Measurements from ENCODE around the gene AGAP3. TPM values are rescaled to one million over a fixed set of nuclear protein-coding genes. Genes with fewer than 3 reads are reported as not detected.

Gene AGAP3
- total RNA-seq, 2 donors from 2014 or later: 52.1 to 62.8 TPM

DNA sequence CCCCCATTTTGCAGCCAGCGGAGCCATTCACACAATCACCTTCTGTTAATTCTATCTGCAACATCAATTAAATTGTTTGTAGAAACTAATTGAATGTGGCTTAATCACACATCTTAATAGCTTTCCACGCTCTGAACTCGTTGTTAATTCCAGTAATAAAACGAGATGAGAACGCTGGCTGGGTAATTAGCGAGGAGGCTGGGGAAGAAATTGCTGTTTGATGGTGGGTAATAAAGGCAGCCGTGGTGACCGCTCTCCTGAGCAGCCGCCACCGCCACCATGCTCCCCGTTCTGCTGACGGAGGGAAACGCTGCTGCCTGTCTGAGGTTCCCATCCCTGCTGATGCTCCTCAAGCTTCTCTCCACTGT lies 44.9 kb downstream of the AGAP3 start:
- Histone ChIP-seq H3K36me3 (peaks cover 58% of the 10 kb centered on the region), H3K4me1 (ENCODE audit: control insufficient read depth in 1 of 2, low read depth in 2 of 2) (no peaks in the 10 kb centered on the region), H3K4me3 (no peak overlapping the region), H3K9me3 (no peaks in the 10 kb centered on the region), H3K27ac (no peak overlapping the region), H3K27me3 (replicated peaks; ENCODE audit: insufficient read depth) (no peaks in the 10 kb centered on the region)
- TF ChIP-seq CTCF (IDR thresholded peaks at IDR 0.05): no peak
- no peak for ATAC-seq (ENCODE audit: insufficient number of reproducible peaks, low FRiP score, low read depth)
- no peak for DNase-seq (ENCODE audit: low spot score)

GRCh38 chr7:151131592-151132293 lies 45.5 kb downstream of the AGAP3 start:
- Histone ChIP-seq H3K27ac (no peak overlapping the region), H3K4me1 (ENCODE audit: control insufficient read depth in 1 of 2, low read depth in 2 of 2) (no peaks in the 10 kb centered on the region), H3K4me3 (no peak overlapping the region), H3K36me3 (peaks cover 62% of the 10 kb centered on the region), H3K9me3 (no peaks in the 10 kb centered on the region), H3K27me3 (replicated peaks; ENCODE audit: insufficient read depth) (no peaks in the 10 kb centered on the region)
- no peak for TF ChIP-seq CTCF (IDR thresholded peaks at IDR 0.05)
- DNase-seq (ENCODE audit: low spot score): no peak
- ATAC-seq (ENCODE audit: insufficient number of reproducible peaks, low FRiP score, low read depth): no peak

- no peak overlapping the region for H3K27ac ChIP-seq
- no peak for TF ChIP-seq CTCF (IDR thresholded peaks at IDR 0.05)
- ATAC-seq (ENCODE audit: insufficient number of reproducible peaks, low FRiP score, low read depth) (no peak), DNase-seq (ENCODE audit: low spot score) (no peak)
- no peak overlapping the region for H3K4me3 ChIP-seq
- no peaks in the 10 kb centered on the region for H3K27me3 ChIP-seq (replicated peaks; ENCODE audit: insufficient read depth)
- H3K36me3 ChIP-seq: peaks cover 65% of the 10 kb centered on the region
- no peaks in the 10 kb centered on the region for H3K9me3 ChIP-seq
- no peaks in the 10 kb centered on the region for H3K4me1 ChIP-seq (ENCODE audit: control insufficient read depth in 1 of 2, low read depth in 2 of 2)
These were observed 46.4 kb downstream of the AGAP3 start for GRCh38 chr7:151132461-151133205.

GRCh38 chr7:151133266-151133985 lies 47.2 kb downstream of the AGAP3 start:
- no peaks in the 10 kb centered on the region for H3K4me1 ChIP-seq (ENCODE audit: control insufficient read depth in 1 of 2, low read depth in 2 of 2)
- H3K27me3 ChIP-seq (replicated peaks; ENCODE audit: insufficient read depth): no peaks in the 10 kb centered on the region
- ATAC-seq (ENCODE audit: insufficient number of reproducible peaks, low FRiP score, low read depth) (no peak), DNase-seq (ENCODE audit: low spot score) (no peak)
- H3K4me3 ChIP-seq: no peak overlapping the region
- H3K27ac ChIP-seq: no peak overlapping the region
- no peak for TF ChIP-seq CTCF (IDR thresholded peaks at IDR 0.05)
- peaks cover 57% of the 10 kb centered on the region for H3K36me3 ChIP-seq
- H3K9me3 ChIP-seq: no peaks in the 10 kb centered on the region

Measured in thoracic aorta (tissue), 2 donors.